ENCODE data around the gene CNDP1.
A peak's percentile ranks its signal among the peaks of the same experiment; 100 is the strongest.

The CNDP1 gene

DNA sequence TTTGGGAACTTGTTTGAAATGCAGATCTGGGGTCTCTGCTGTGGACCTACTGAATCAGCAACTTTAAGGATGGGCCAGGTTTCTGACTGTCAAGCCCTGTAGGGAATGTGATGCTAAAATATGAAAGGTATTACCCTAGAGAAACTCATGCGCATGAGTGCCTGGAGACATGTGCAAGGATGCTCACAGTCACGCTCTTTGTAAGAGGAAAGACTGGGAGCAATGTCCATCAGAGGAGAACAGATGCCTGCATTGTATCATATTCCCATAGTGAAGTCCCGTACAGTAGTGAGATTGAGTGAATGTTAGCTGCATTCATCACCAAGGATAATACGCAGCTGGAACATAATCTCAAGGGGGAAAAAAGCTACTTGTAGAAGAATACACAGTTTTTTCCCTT lies 77.5 kb downstream of the CNDP1 start:
- no peak for TF ChIP-seq CTCF (IDR thresholded peaks at IDR 0.05; ENCODE audit: insufficient read depth, missing control alignments)
- no peak for DNase-seq (ENCODE audit: insufficient read length, low spot score)
- no peak for FAIRE-seq

DNA sequence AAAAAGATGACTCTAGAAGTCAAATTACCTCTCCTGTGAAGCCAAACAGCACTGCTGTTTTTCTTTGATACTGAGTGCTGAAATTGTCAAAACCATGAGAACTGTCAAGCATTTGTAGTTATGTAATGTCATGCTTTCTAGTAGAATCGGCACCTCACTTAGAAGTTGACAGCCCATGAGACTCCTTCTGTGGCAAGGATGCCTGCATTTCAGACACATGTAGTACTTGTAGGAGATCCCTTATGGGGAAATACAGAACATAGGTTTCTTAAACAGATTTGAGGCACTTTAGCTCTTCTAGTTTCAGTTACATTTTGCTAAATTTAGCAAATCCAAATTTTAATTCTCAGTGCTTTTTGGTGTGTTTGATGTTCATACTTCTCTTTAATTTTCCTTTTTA lies 79.1 kb downstream of the CNDP1 start:
- TF ChIP-seq CTCF (IDR thresholded peaks at IDR 0.05; ENCODE audit: insufficient read depth, missing control alignments): no peak
- DNase-seq (ENCODE audit: insufficient read length, low spot score) (no peak), FAIRE-seq (no peak)

DNA sequence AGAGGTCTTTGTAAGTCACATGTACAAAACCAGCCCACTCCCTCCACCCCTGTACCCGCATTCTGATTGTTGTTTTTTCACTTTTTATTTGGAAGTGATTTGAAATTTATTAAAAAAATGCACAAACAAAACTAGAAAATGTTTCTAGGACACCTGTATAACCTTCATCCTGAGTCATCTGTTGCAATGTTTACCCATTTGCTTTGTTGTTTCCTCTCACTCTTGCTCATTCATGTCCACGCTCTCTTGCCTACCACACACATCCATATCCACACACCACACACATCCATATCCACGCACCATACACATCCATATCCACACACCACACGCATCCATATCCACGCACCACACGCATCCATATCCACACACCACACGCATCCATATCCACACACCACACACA lies 82.2 kb downstream of the CNDP1 start:
- no peak for DNase-seq (ENCODE audit: insufficient read length, low spot score)
- FAIRE-seq: no peak
- no peak for TF ChIP-seq CTCF (IDR thresholded peaks at IDR 0.05; ENCODE audit: insufficient read depth, missing control alignments)

GRCh38 chr18:74617486-74617885 lies 83.2 kb downstream of the CNDP1 start:
- FAIRE-seq: no peak
- DNase-seq (ENCODE audit: insufficient read length, low spot score): no peak
- TF ChIP-seq CTCF (IDR thresholded peaks at IDR 0.05; ENCODE audit: insufficient read depth, missing control alignments): no peak

GRCh38 chr18:74622072-74622471 lies 87.8 kb downstream of the CNDP1 start:
- no peak for TF ChIP-seq CTCF (IDR thresholded peaks at IDR 0.05; ENCODE audit: insufficient read depth, missing control alignments)
- FAIRE-seq (peak; percentile 92), DNase-seq (ENCODE audit: insufficient read length, low spot score) (no peak)

GRCh38 chr18:74623047-74623816 lies 88.9 kb downstream of the CNDP1 start:
- no peak for DNase-seq (ENCODE audit: insufficient read length, low spot score)
- peak; percentile 44 for TF ChIP-seq CTCF (IDR thresholded peaks at IDR 0.05; ENCODE audit: insufficient read depth, missing control alignments)
- no peak for FAIRE-seq

DNA sequence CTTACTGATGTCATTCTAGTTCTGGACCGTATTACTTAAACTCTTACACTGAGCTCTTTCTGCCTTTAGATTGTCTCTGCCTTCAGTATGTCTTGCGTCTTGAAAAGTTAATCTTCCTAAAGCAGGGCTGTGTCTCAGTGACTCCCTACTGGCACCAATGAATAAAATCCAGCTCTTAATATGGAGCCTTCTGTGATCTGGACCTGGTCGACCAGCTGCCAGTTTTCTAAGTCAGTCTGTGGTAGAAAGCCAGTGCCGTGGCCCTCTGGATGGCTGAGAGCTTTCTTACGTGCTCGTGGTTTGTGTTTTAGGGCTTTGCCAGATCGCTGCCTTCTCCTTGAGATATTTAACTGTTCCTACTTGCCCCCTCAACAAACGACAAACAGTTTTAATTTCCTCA lies 90.2 kb downstream of the CNDP1 start:
- TF ChIP-seq CTCF (IDR thresholded peaks at IDR 0.05; ENCODE audit: insufficient read depth, missing control alignments): no peak
- FAIRE-seq: peak; percentile 100
- DNase-seq (ENCODE audit: insufficient read length, low spot score): no peak

All from D721Med (cell line).